Activated B cell treated with CpG ODN at 0.5 μM for 24 hours (primary cell): ENCODE results near the gene MACROH2A1. TPM values are rescaled to one million over a fixed set of nuclear protein-coding genes. Genes with fewer than 3 reads are reported as not detected.

Experiments
- ATAC-seq: fragments of 200-7000 bp; cut with Tn5 transposase; one replicate; pipeline ENCODE4 v1.10.0; 2021; ENCODE audit warnings: low read depth, mild to moderate bottlenecking, moderate library complexity
- CTCF ChIA-PET: fragments of 350-600 bp; sonication (Branson Sonifier 250); formaldehyde crosslinking; loops from one replicate; lab custom pipeline; 2021; ENCODE audit warnings: antibody characterized with exemption; lab: Charles Lee
- POLR2A ChIA-PET: fragments of 350-600 bp; sonication (Branson Sonifier 250); formaldehyde crosslinking; loops from one replicate; lab custom pipeline; 2021; ENCODE audit warnings: antibody characterized with exemption; lab: Charles Lee
- DNase-seq: peaks from one replicate; pipeline ENCODE4 v3.0.0; 2022
- H3K27ac Mint-ChIP-seq: one replicate; pipeline ENCODE4 v1.8.0; 2020; ENCODE audit warnings: mixed read lengths
- H3K27me3 Mint-ChIP-seq: one replicate; pipeline ENCODE4 v1.8.0; 2021; ENCODE audit warnings: mixed read lengths
- H3K36me3 Mint-ChIP-seq: one replicate; pipeline ENCODE4 v1.8.0; 2021; ENCODE audit warnings: low read depth, mixed read lengths
- H3K4me1 Mint-ChIP-seq: one replicate; pipeline ENCODE4 v1.8.0; 2021; ENCODE audit warnings: mixed read lengths
- H3K4me3 Mint-ChIP-seq: one replicate; pipeline ENCODE4 v1.8.0; 2020; ENCODE audit warnings: mild to moderate bottlenecking, mixed read lengths
- H3K9me3 Mint-ChIP-seq: one replicate; pipeline ENCODE4 v1.8.0; 2020; ENCODE audit warnings: mixed read lengths
- CTCF ChIP-seq: fragments of 200-600 bp; IDR thresholded peaks from one replicate; pipeline ENCODE4 v1.8.0; 2022; ENCODE audit warnings: antibody characterized with exemption, mild to moderate bottlenecking
- intact Hi-C: fragments of 100-400 bp; cut with micrococcal nuclease; formaldehyde crosslinking; loops from one replicate; pipeline ENCODE4 v1.15.1; 2024
- total RNA-seq: library from RNA; stranded (reverse); gene quantifications from 2 replicates; pipeline ENCODE4 v1.2.3, GENCODE V29; 2022

The MACROH2A1 gene
- total RNA-seq, 1 donor from 2014 or later = 125 TPM

GRCh38 chr5:135330798-135331096, 68.3 kb downstream of the MACROH2A1 start:
- Mint-ChIP-seq H3K36me3 (peaks cover 34% of the 10 kb centered on the region), H3K9me3 (no peaks in the 10 kb centered on the region), H3K27ac (no peak overlapping the region), H3K27me3 (no peaks in the 10 kb centered on the region), H3K4me1 (no peaks in the 10 kb centered on the region), H3K4me3 (no peak overlapping the region)
- ChIA-PET POLR2A (no interaction called here), CTCF (no interaction called here)
- no peak for DNase-seq
- no peak for ATAC-seq
- intact Hi-C loops = no loop called here
- TF ChIP-seq CTCF = no peak

DNA sequence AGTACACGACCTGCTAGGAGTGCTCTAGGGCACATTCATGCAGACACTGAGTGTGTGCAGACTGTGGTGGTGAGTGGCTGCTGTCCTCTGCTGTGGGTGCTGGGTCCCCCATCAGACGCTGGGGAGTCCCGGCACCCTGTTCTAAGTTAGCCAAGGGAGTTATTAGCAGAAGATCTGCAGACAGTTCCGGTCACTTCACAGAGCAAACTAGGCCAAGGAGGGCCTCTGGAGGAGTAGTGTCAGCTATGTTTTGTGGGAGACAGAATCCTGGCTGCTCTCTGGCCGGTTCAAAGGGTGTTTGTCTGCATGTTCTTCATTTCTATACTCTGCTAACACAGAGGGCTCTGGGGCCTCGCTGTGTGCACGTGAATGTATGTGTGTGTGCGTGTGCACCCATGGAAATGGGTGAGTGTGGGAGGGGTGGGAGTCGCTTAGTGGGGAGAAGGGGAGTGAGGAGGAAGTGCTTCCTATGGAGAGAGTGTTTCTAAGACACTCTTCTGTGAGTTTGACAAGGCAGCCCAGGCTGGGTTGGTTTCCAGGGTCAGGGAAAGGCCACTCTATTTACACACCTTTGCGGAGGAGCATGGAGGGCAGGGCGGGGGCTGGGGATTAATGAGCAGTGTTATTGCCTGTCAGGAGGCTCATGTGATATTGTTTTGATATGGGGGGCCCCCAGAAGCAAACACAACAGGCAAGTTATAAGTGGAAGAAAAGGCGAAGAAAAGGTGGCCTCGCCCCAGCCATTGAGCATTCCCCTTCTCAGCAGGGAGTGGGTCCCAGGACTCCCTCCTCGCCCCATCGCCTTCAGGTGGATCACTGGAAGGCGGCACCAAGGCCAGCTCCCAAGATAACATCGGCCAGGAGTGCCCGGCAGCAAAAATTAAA, 68.9 kb downstream of the MACROH2A1 start:
- peaks cover 32% of the 10 kb centered on the region for H3K36me3 Mint-ChIP-seq
- POLR2A ChIA-PET = no interaction called here
- intact Hi-C loops = no loop called here

GRCh38 chr5:135329066-135329912, 69.7 kb downstream of the MACROH2A1 start:
- no peak overlapping the region for H3K4me3 Mint-ChIP-seq
- CTCF ChIA-PET = no interaction called here
- no peaks in the 10 kb centered on the region for H3K27me3 Mint-ChIP-seq
- no peaks in the 10 kb centered on the region for H3K9me3 Mint-ChIP-seq
- DNase-seq (no peak), ATAC-seq (no peak)
- H3K27ac Mint-ChIP-seq = no peak overlapping the region
- POLR2A ChIA-PET = no interaction called here
- H3K36me3 Mint-ChIP-seq = peaks cover 23% of the 10 kb centered on the region
- H3K4me1 Mint-ChIP-seq = no peaks in the 10 kb centered on the region
- intact Hi-C loops = no loop called here
- TF ChIP-seq CTCF = no peak

More for the DNA sequence above, 68.9 kb downstream of the MACROH2A1 start:
- DNase-seq = no peak
- Mint-ChIP-seq H3K4me3 (no peak overlapping the region), H3K27me3 (no peaks in the 10 kb centered on the region), H3K27ac (no peak overlapping the region), H3K4me1 (no peaks in the 10 kb centered on the region), H3K9me3 (no peaks in the 10 kb centered on the region)
- ATAC-seq = no peak
- CTCF ChIA-PET = no interaction called here
- TF ChIP-seq CTCF = no peak

- intact Hi-C loops = no loop called here
- Mint-ChIP-seq H3K4me1 (no peaks in the 10 kb centered on the region), H3K27ac (no peak overlapping the region), H3K4me3 (no peak overlapping the region), H3K36me3 (peaks cover 13% of the 10 kb centered on the region), H3K27me3 (no peaks in the 10 kb centered on the region), H3K9me3 (no peaks in the 10 kb centered on the region)
- CTCF ChIA-PET = no interaction called here
- POLR2A ChIA-PET = no interaction called here
- no peak for TF ChIP-seq CTCF
- ATAC-seq = no peak
- no peak for DNase-seq
These were observed 70.8 kb downstream of the MACROH2A1 start for GRCh38 chr5:135328128-135328687.
